A549 (cell line): Measurements from ENCODE around the gene RENBP. TPM values are rescaled to one million over a fixed set of nuclear protein-coding genes. Genes with fewer than 3 reads are reported as not detected.

Source experiments
- ATAC-seq, 2 experiments: fragments of 200-7000 bp in 1 of 2; fragments of >200 bp in 1 of 2; cut with Nextera tagmentation in 1 of 2; cut with Tn5 transposase in 1 of 2; 3 replicates each; pipeline versions ENCODE4 v1.8.0 to v1.9.1; 2018 to 2020; ENCODE audit warnings: mild to moderate bottlenecking in 1 of 2, moderate library complexity in 1 of 2
- CTCF ChIA-PET: fragments of 300-600 bp; sonication (Branson Sonifier 250); formaldehyde crosslinking; extraction: SDS; loops from one replicate; lab custom pipeline; 2021; ENCODE audit warnings: antibody characterized with exemption, inconsistent platforms; lab: Yijun Ruan, JAX
- POLR2A ChIA-PET: fragments of 350-600 bp; formaldehyde crosslinking; extraction: SDS; loops from one replicate; lab custom pipeline; 2021; ENCODE audit warnings: antibody characterized with exemption, inconsistent platforms; lab: Yijun Ruan, JAX
- DNase-seq, 2 experiments: peaks; one replicate each; pipeline versions ENCODE4 v3.0.0 to v3.0.0-alpha.2; 2011 to 2016; ENCODE audit warnings: low read depth in 1 of 2, low spot score in 1 of 2
- FAIRE-seq: peaks from 2 replicates; lab custom pipeline; 2011; peaks lifted over from hg19 to GRCh38; lab: Jason Lieb, UNC
- H3K27ac ChIP-seq, 2 experiments: fragments of >200 bp; sonication (Bioruptor Twin); formaldehyde crosslinking; 3 replicates each; pipeline ENCODE4 v1.5.1; 2016 to 2017
- H3K4me1 ChIP-seq: fragments of >200 bp; sonication (Bioruptor Twin); formaldehyde crosslinking; 3 replicates; pipeline ENCODE4 v1.6.1; 2016
- H3K4me2 ChIP-seq: fragments of >200 bp; sonication (Bioruptor Twin); formaldehyde crosslinking; 3 replicates; pipeline ENCODE4 v1.6.1; 2016
- H3K4me3 ChIP-seq: fragments of >200 bp; sonication (Bioruptor Twin); formaldehyde crosslinking; 3 replicates; pipeline ENCODE4 v1.5.1; 2016
- H3K9me3 ChIP-seq: fragments of >200 bp; sonication (Bioruptor Twin); formaldehyde crosslinking; 3 replicates; pipeline ENCODE4 v1.6.1; 2016
- CBX2 ChIP-seq: fragments of 200-600 bp; sonication (generic); IDR thresholded peaks from 2 replicates; pipeline ENCODE4 v1.6.1; 2016; ENCODE audit warnings: low read depth, mild to moderate bottlenecking, borderline replicate concordance
- EHF ChIP-seq: fragments of 250-450 bp; sonication (Bioruptor Pico); IDR thresholded peaks from 2 replicates; pipeline ENCODE4 v1.5.0; 2020; ENCODE audit warnings: mild to moderate bottlenecking
- EP300 ChIP-seq, 2 experiments: fragments of >200 bp; sonication (Bioruptor Twin); formaldehyde crosslinking; IDR thresholded peaks; 2 replicates in 1 of 2; 3 replicates in 1 of 2; pipeline ENCODE4 v1.6.1; 2016 to 2017
- ESRRA ChIP-seq: fragments of 150-350 bp; IDR thresholded peaks from 2 replicates; pipeline ENCODE4 v1.6.1; 2014; ENCODE audit warnings: mild to moderate bottlenecking, low read length, borderline replicate concordance
- FOSL2 ChIP-seq, 2 experiments: fragments of 450-650 bp in 1 of 2; fragments of >200 bp in 1 of 2; sonication (Bioruptor Twin) in 1 of 2; formaldehyde crosslinking; IDR thresholded peaks; 2 replicates each; pipeline versions ENCODE4 v1.5.0 to v1.6.1; 2016 to 2020; ENCODE audit warnings: mild to moderate bottlenecking in 1 of 2, moderate library complexity in 1 of 2
- FOXS1 ChIP-seq: fragments of 250-450 bp; sonication (Bioruptor Pico); IDR thresholded peaks from 2 replicates; pipeline ENCODE4 v1.5.0; 2020; ENCODE audit warnings: mild to moderate bottlenecking, moderate library complexity
- HOXB13 ChIP-seq: fragments of 250-450 bp; sonication (Bioruptor Pico); IDR thresholded peaks from 2 replicates; pipeline ENCODE4 v1.5.0; 2020; ENCODE audit warnings: low read depth, mild to moderate bottlenecking, moderate library complexity
- HOXB5 ChIP-seq: fragments of 250-450 bp; sonication (Bioruptor Pico); IDR thresholded peaks from 2 replicates; pipeline ENCODE4 v1.5.0; 2020; ENCODE audit warnings: mild to moderate bottlenecking, moderate library complexity
- JUN ChIP-seq, 2 experiments: fragments of >200 bp; sonication (Bioruptor Twin); formaldehyde crosslinking; IDR thresholded peaks; 2 replicates in 1 of 2; 3 replicates in 1 of 2; pipeline ENCODE4 v1.6.1; 2016 to 2017
- MAFK ChIP-seq: fragments of 450-650 bp; IDR thresholded peaks from 2 replicates; pipeline ENCODE4 v1.6.1; 2014; ENCODE audit not compliant: partially characterized antibody
- NFE2L2 ChIP-seq: fragments of 150-350 bp; conservative IDR thresholded peaks from 2 replicates; pipeline ENCODE4 v1.6.1; 2014; ENCODE audit warnings: low read length
- RAD21 ChIP-seq, 2 experiments: fragments of >200 bp in 1 of 2; sonication (Bioruptor Twin) in 1 of 2; formaldehyde crosslinking in 1 of 2; IDR thresholded peaks in 1 of 2; conservative IDR thresholded peaks in 1 of 2; 2 replicates in 1 of 2; 3 replicates in 1 of 2; pipeline ENCODE4 v1.6.1; 2012 to 2018; ENCODE audit warnings: inconsistent platforms in 1 of 2
- SMC3 ChIP-seq: fragments of >200 bp; sonication (Bioruptor Twin); formaldehyde crosslinking; IDR thresholded peaks from 3 replicates; pipeline ENCODE4 v1.6.1; 2018; ENCODE audit warnings: inconsistent platforms
- SREBF2 ChIP-seq: fragments of 450-650 bp; IDR thresholded peaks from 2 replicates; pipeline ENCODE4 v1.6.1; 2014; ENCODE audit warnings: mild to moderate bottlenecking, moderate library complexity
- TFCP2L1 ChIP-seq: fragments of 250-450 bp; sonication (Bioruptor Pico); IDR thresholded peaks from 2 replicates; pipeline ENCODE4 v1.5.0; 2021; ENCODE audit warnings: mild to moderate bottlenecking
- TP53 ChIP-seq: fragments of 250-450 bp; sonication (Bioruptor Pico); IDR thresholded peaks from 2 replicates; pipeline ENCODE4 v1.5.0; 2021; ENCODE audit warnings: mild to moderate bottlenecking, moderate library complexity
- USF2 ChIP-seq: fragments of 450-650 bp; IDR thresholded peaks from 2 replicates; pipeline ENCODE4 v1.6.1; 2014; ENCODE audit warnings: antibody characterized with exemption
- ZSCAN20 ChIP-seq: fragments of 250-450 bp; sonication (Bioruptor Pico); IDR thresholded peaks from 2 replicates; pipeline ENCODE4 v1.8.0; 2022; ENCODE audit warnings: mild to moderate bottlenecking, moderate library complexity
- WGBS: methylation state at CpG from one replicate; pipeline ENCODE4 v1.1.6; 2017; ENCODE audit errors: missing lambda C conversion rate; 5-methylcytosine and 5-hydroxymethylcytosine counted together
- polyA plus RNA-seq, 4 experiments: library from polyadenylated mRNA; depleted of rRNA in 3 of 4; stranded (reverse); fragments of >200 nt; fragmentation: RNase III in 1 of 4; extraction: RNeasy Plus Mini Kit Qiagen cat#74134 plus additional on column Dnase treatment in 1 of 4; gene quantifications; 2 replicates in 3 of 4; 3 replicates in 1 of 4; pipeline ENCODE4 v1.2.3, GENCODE V29; 2011 to 2017
- TF ChIP-seq, protein P1 (sequence below): fragments of >200 bp; sonication (Bioruptor Twin); formaldehyde crosslinking; IDR thresholded peaks from 3 replicates; pipeline ENCODE4 v1.6.1; 2016
- TF ChIP-seq, protein P2 (sequence below): fragments of 200-600 bp; sonication (generic); IDR thresholded peaks from 2 replicates; pipeline ENCODE4 v1.6.1; 2016; ENCODE audit warnings: antibody characterized with exemption, mild to moderate bottlenecking, moderate library complexity
- TF ChIP-seq, protein P3 (sequence below): IDR thresholded peaks from 2 replicates; pipeline ENCODE4 v1.6.1; 2012
- TF ChIP-seq, protein P4 (sequence below): fragments of >200 bp; sonication (Bioruptor Twin); formaldehyde crosslinking; IDR thresholded peaks from 2 replicates; pipeline ENCODE4 v1.6.1; 2016
- TF ChIP-seq, protein P5 (sequence below): IDR thresholded peaks from 2 replicates; pipeline ENCODE4 v1.6.1; 2012; ENCODE audit warnings: low read depth, borderline replicate concordance
- TF ChIP-seq, protein P6 (sequence below): fragments of >200 bp; sonication (Bioruptor Twin); formaldehyde crosslinking; IDR thresholded peaks from 3 replicates; pipeline ENCODE4 v1.5.1; 2016

Gene RENBP
- polyA plus RNA-seq, 2 of the 4 experiments (the other 2 are of a cell fraction) = not detected

GRCh38 chrX:153953892-153954557 is 9.6 kb upstream of the RENBP start:
- ATAC-seq = peak in 1 of 2 experiments; percentile 41; a peak in 3 of 6 replicates
- H3K27ac ChIP-seq = peak overlapping the region in 1 of 2 experiments; percentile 57; a peak in 1 of 6 replicates
- H3K4me2 ChIP-seq = no peak overlapping the region
- no peak for TF ChIP-seq TFCP2L1
- no peak for TF ChIP-seq FOSL2 (IDR thresholded peaks at IDR 0.05)
- TF ChIP-seq FOSL2 (CRISPR knock-in tag; IDR thresholded peaks at IDR 0.05) = no peak
- no peak for TF ChIP-seq MAFK
- no peak for TF ChIP-seq TP53 (CRISPR knock-in tag)
- TF ChIP-seq, protein P1, sequence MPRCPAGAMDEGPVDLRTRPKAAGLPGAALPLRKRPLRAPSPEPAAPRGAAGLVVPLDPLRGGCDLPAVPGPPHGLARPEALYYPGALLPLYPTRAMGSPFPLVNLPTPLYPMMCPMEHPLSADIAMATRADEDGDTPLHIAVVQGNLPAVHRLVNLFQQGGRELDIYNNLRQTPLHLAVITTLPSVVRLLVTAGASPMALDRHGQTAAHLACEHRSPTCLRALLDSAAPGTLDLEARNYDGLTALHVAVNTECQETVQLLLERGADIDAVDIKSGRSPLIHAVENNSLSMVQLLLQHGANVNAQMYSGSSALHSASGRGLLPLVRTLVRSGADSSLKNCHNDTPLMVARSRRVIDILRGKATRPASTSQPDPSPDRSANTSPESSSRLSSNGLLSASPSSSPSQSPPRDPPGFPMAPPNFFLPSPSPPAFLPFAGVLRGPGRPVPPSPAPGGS = no peak
- TF ChIP-seq ZSCAN20 = no peak
- TF ChIP-seq, protein P2, sequence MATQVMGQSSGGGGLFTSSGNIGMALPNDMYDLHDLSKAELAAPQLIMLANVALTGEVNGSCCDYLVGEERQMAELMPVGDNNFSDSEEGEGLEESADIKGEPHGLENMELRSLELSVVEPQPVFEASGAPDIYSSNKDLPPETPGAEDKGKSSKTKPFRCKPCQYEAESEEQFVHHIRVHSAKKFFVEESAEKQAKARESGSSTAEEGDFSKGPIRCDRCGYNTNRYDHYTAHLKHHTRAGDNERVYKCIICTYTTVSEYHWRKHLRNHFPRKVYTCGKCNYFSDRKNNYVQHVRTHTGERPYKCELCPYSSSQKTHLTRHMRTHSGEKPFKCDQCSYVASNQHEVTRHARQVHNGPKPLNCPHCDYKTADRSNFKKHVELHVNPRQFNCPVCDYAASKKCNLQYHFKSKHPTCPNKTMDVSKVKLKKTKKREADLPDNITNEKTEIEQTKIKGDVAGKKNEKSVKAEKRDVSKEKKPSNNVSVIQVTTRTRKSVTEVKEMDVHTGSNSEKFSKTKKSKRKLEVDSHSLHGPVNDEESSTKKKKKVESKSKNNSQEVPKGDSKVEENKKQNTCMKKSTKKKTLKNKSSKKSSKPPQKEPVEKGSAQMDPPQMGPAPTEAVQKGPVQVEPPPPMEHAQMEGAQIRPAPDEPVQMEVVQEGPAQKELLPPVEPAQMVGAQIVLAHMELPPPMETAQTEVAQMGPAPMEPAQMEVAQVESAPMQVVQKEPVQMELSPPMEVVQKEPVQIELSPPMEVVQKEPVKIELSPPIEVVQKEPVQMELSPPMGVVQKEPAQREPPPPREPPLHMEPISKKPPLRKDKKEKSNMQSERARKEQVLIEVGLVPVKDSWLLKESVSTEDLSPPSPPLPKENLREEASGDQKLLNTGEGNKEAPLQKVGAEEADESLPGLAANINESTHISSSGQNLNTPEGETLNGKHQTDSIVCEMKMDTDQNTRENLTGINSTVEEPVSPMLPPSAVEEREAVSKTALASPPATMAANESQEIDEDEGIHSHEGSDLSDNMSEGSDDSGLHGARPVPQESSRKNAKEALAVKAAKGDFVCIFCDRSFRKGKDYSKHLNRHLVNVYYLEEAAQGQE = no peak
- TF ChIP-seq USF2 = no peak
- TF ChIP-seq, protein P3, sequence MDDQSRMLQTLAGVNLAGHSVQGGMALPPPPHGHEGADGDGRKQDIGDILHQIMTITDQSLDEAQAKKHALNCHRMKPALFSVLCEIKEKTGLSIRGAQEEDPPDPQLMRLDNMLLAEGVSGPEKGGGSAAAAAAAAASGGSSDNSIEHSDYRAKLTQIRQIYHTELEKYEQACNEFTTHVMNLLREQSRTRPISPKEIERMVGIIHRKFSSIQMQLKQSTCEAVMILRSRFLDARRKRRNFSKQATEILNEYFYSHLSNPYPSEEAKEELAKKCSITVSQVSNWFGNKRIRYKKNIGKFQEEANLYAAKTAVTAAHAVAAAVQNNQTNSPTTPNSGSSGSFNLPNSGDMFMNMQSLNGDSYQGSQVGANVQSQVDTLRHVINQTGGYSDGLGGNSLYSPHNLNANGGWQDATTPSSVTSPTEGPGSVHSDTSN = no peak
- TF ChIP-seq EP300 (IDR thresholded peaks at IDR 0.05) = no peak
- no peak for TF ChIP-seq HOXB5 (CRISPR knock-in tag)
- TF ChIP-seq ESRRA = no peak
- no peak for TF ChIP-seq SREBF2
- TF ChIP-seq, protein P4, sequence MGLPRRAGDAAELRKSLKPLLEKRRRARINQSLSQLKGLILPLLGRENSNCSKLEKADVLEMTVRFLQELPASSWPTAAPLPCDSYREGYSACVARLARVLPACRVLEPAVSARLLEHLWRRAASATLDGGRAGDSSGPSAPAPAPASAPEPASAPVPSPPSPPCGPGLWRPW = no peak
- DNase-seq = no peak
- no peak for FAIRE-seq
- ChIA-PET POLR2A (no interaction called here), CTCF (interaction anchor here (0.6 to 17.9 kb wide), 11 partner anchors 9 to 306 kb away, joined by 3 to 363 read pairs (median 5); partner anchors contain the start of genes ARHGAP4, NAA10, PLXNB3 and RENBP)
- no peak overlapping the region for H3K4me3 ChIP-seq
- H3K9me3 ChIP-seq = no peaks in the 10 kb centered on the region
- WGBS = 80% methylated on average over 10 of the region's 33 CpGs
- H3K4me1 ChIP-seq = 0 out of 3 replicates have a peak, but pooled peaks cover 4% of the 10 kb centered on the region

GRCh38 chrX:153953342-153953830 is 8.9 kb upstream of the RENBP start:
- POLR2A ChIA-PET = no interaction called here
- Histone ChIP-seq H3K4me2 (no peak overlapping the region), H3K4me3 (no peak overlapping the region), H3K27ac (peak overlapping the region in 1 of 2 experiments; percentile 74; a peak in 2 of 6 replicates), H3K4me1 (0 out of 3 replicates have a peak, but pooled peaks cover 4% of the 10 kb centered on the region), H3K9me3 (no peaks in the 10 kb centered on the region)
- 30% methylated on average over 4 of the region's 33 CpGs for WGBS
- FAIRE-seq (no peak), ATAC-seq (peak; percentile 38 to 74), DNase-seq (peak; percentile 58 to 68)
- CTCF ChIA-PET = interaction anchor here (0.5 to 17.9 kb wide), 15 partner anchors 9 to 306 kb away, joined by 3 to 363 read pairs (median 5); partner anchors contain the start of genes ARHGAP4, HCFC1, NAA10 and PLXNB3
- TF ChIP-seq JUN (IDR thresholded peaks at IDR 0.05) (peak in 1 of 2 experiments; percentile 15; a peak in 1 of 5 replicates), NFE2L2 (no peak), TFCP2L1 (no peak), ESRRA (no peak), SMC3 (peak; percentile 39; the same call in 2 of the 3 replicates), CBX2 (no peak), RAD21 (conservative IDR thresholded peaks at IDR 0.05 in 1 of 2, IDR thresholded peaks at IDR 0.05 in 1 of 2) (peak; percentile 65 to 75), HOXB13 (no peak), EHF (CRISPR knock-in tag) (no peak), FOXS1 (CRISPR knock-in tag) (no peak), SREBF2 (no peak)
- TF ChIP-seq, protein P5, sequence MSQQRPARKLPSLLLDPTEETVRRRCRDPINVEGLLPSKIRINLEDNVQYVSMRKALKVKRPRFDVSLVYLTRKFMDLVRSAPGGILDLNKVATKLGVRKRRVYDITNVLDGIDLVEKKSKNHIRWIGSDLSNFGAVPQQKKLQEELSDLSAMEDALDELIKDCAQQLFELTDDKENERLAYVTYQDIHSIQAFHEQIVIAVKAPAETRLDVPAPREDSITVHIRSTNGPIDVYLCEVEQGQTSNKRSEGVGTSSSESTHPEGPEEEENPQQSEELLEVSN = no peak
- TF ChIP-seq, protein P6, sequence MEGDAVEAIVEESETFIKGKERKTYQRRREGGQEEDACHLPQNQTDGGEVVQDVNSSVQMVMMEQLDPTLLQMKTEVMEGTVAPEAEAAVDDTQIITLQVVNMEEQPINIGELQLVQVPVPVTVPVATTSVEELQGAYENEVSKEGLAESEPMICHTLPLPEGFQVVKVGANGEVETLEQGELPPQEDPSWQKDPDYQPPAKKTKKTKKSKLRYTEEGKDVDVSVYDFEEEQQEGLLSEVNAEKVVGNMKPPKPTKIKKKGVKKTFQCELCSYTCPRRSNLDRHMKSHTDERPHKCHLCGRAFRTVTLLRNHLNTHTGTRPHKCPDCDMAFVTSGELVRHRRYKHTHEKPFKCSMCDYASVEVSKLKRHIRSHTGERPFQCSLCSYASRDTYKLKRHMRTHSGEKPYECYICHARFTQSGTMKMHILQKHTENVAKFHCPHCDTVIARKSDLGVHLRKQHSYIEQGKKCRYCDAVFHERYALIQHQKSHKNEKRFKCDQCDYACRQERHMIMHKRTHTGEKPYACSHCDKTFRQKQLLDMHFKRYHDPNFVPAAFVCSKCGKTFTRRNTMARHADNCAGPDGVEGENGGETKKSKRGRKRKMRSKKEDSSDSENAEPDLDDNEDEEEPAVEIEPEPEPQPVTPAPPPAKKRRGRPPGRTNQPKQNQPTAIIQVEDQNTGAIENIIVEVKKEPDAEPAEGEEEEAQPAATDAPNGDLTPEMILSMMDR = peak; percentile 70
